RWPE2 (cell line): Measurements from ENCODE around the gene SPAG7.
A peak's percentile ranks its signal among the peaks of the same experiment; 100 is the strongest.

Experiments used
- ATAC-seq: fragments of 200-7000 bp; cut with Tn5 transposase; 3 replicates; pipeline ENCODE4 v1.9.1; 2021; ENCODE audit warnings: low read depth
- DNase-seq: peaks from one replicate; pipeline ENCODE4 v3.0.0-alpha.2; 2020; ENCODE audit warnings: low spot score
- H3K27ac ChIP-seq: fragments of 450-650 bp; 2 replicates; pipeline ENCODE4 v1.5.1; 2017; ENCODE audit warnings: mild to moderate bottlenecking; ENCODE audit not compliant: poor library complexity, severe bottlenecking
- H3K27me3 ChIP-seq: fragments of 250-450 bp; sonication (Bioruptor Pico); 2 replicates; pipeline ENCODE4 v1.5.1; 2021; ENCODE audit warnings: mild to moderate bottlenecking, moderate library complexity; ENCODE audit not compliant: insufficient read depth, poor library complexity, severe bottlenecking
- H3K36me3 ChIP-seq: fragments of 250-450 bp; sonication (Bioruptor Pico); 2 replicates; pipeline ENCODE4 v1.5.1; 2020; ENCODE audit warnings: low read depth, mild to moderate bottlenecking, moderate library complexity
- H3K4me1 ChIP-seq: fragments of 250-450 bp; sonication (Bioruptor Pico); 2 replicates; pipeline ENCODE4 v1.5.1; 2021; ENCODE audit warnings: mild to moderate bottlenecking, moderate library complexity; ENCODE audit not compliant: insufficient read depth, poor library complexity, severe bottlenecking
- H3K4me3 ChIP-seq: fragments of 250-450 bp; sonication (Bioruptor Pico); 2 replicates; pipeline ENCODE4 v1.5.1; 2021; ENCODE audit warnings: mild to moderate bottlenecking, moderate library complexity; ENCODE audit not compliant: severe bottlenecking
- H3K9me3 ChIP-seq: fragments of 250-450 bp; sonication (Bioruptor Pico); 2 replicates; pipeline ENCODE4 v1.5.1; 2021; ENCODE audit warnings: mild to moderate bottlenecking, moderate library complexity; ENCODE audit not compliant: severe bottlenecking
- TF ChIP-seq, protein P1 (sequence below): fragments of 450-650 bp; IDR thresholded peaks from one replicate; pipeline ENCODE4 v1.5.1; 2017; ENCODE audit warnings: mild to moderate bottlenecking, moderate library complexity; ENCODE audit not compliant: poor library complexity, severe bottlenecking

Gene SPAG7

DNA sequence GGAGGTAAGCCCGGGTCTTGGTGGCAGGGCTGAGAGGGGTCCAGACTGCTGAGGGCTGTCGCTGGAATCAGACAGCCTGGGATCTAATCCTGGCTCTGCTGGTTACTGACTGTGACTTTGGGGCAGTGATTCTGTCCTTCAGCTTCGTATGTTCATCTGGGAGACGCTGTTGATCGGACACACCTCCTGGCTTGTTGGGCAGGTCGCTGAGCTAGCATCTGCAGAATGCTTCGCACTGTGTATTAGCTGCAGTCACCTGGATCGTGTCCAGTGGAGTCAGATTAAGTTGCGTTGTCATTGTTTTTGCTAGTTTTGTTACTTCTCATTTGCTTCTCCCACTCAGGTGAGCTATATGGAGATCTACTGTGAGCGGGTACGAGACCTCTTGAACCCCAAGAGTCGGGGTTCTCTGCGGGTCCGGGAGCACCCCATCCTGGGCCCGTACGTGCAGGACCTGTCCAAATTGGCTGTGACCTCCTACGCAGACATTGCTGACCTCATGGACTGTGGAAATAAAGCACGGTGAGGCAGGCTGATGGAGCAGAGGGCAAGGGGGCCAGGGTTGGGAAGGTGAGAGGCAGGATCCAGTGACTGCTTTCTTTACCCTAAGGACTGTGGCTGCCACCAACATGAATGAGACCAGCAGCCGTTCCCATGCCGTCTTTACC is 34.6 kb upstream of the SPAG7 start:
- Histone ChIP-seq H3K9me3 (no peaks in the 10 kb centered on the region), H3K4me3 (no peak overlapping the region), H3K4me1 (peaks cover 3% of the 10 kb centered on the region), H3K27me3 (no peaks in the 10 kb centered on the region), H3K27ac (no peak overlapping the region), H3K36me3 (peaks cover 81% of the 10 kb centered on the region)
- TF ChIP-seq, protein P1, sequence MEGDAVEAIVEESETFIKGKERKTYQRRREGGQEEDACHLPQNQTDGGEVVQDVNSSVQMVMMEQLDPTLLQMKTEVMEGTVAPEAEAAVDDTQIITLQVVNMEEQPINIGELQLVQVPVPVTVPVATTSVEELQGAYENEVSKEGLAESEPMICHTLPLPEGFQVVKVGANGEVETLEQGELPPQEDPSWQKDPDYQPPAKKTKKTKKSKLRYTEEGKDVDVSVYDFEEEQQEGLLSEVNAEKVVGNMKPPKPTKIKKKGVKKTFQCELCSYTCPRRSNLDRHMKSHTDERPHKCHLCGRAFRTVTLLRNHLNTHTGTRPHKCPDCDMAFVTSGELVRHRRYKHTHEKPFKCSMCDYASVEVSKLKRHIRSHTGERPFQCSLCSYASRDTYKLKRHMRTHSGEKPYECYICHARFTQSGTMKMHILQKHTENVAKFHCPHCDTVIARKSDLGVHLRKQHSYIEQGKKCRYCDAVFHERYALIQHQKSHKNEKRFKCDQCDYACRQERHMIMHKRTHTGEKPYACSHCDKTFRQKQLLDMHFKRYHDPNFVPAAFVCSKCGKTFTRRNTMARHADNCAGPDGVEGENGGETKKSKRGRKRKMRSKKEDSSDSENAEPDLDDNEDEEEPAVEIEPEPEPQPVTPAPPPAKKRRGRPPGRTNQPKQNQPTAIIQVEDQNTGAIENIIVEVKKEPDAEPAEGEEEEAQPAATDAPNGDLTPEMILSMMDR: no peak
- ATAC-seq (no peak), DNase-seq (no peak)

DNA sequence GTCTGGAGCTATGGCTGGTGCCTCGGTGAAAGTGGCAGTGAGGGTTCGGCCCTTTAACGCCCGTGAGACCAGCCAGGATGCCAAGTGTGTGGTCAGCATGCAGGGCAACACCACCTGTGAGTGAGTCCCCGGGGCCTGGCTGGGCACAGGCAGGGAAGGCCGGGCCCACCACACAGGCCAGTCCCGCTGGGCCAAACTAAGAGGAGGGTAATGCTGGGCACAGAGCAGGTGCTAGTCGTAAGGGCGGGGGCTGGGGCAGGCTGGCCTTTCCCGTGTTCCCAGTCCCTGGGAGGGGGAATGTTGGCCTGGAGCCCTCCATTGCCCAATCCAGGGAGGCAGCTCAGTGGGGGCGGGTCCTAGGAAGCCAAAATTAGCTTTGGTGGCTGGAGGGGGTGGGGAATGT is 32.6 kb upstream of the SPAG7 start:
- no peaks in the 10 kb centered on the region for H3K9me3 ChIP-seq
- no peak overlapping the region for H3K4me3 ChIP-seq
- peaks cover 3% of the 10 kb centered on the region for H3K4me1 ChIP-seq
- TF ChIP-seq, protein P1: no peak
- peaks cover 60% of the 10 kb centered on the region for H3K36me3 ChIP-seq
- DNase-seq: no peak
- no peak for ATAC-seq
- H3K27me3 ChIP-seq: no peaks in the 10 kb centered on the region
- H3K27ac ChIP-seq: no peak overlapping the region

DNA sequence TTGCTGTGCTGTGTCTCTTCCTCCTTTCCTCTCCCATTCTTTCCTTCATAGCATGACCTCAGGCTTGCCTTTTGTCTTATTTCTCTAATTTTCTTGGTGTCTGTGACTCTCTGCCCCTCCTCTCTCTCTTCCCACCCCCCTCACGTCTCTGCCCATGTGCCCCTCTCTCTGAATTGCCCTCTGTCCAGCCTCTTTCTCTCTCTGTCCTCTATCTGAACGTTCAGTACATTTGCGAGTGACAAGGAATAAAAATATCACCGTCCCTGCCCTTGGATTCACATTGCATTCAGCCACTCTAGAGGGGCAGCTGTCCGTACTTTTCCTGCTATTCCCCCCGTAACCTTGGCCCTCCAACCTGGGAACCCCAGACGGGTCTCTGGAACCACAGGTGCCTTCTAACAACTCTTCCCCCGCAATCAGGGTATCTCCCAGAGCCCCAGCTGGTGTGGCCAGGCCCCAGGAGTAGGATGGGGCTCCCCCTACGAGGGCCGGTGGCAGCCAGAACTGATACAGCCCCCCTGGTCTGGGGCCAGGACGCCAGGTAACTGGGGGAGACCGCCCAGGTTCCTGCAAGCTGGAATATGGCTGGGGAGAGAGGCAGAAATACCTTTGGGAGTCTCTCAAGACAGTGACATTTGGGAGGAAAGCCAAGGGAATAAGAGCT is 31.9 kb upstream of the SPAG7 start:
- TF ChIP-seq, protein P1: no peak
- no peaks in the 10 kb centered on the region for H3K27me3 ChIP-seq
- ATAC-seq (no peak), DNase-seq (no peak)
- peaks cover 3% of the 10 kb centered on the region for H3K4me1 ChIP-seq
- peak overlapping the region; percentile 65 for H3K27ac ChIP-seq
- no peaks in the 10 kb centered on the region for H3K9me3 ChIP-seq
- H3K36me3 ChIP-seq: peaks cover 54% of the 10 kb centered on the region
- peak overlapping the region; percentile 87 for H3K4me3 ChIP-seq

DNA sequence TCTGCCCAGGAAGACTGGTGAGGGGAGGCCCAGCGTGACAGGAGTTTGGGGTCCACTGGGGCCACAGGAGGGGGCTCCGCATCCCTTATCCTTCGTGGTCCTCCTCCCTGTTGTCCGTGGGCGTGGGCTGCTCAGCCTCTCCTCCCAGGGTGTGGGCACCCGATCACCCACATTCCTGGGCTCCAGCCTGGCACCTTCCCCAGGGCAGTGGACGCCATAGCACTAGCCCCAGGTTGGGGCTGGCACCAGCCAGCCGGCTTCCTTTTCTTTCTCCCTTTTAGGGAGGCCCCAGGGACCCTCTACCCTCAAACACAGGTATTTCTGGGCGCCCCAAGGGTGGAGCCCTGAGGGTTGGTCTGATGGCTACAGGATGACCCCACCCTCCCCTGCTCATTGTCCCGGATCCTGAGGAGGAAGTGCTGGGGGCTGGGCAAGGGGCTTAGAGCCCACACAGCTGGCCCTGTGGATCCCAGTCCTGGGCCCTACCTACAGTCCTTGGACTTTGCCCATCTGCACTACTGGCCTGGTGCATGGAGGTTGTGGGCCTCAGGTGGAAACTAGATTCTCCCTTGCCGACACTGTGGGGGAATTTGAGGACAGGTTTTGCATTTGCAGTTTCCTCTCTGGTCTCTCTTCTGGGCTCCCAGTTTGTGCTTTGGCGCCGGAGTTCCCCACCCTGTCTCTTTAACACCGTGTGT is 31.3 kb upstream of the SPAG7 start:
- Histone ChIP-seq H3K27ac (peak overlapping the region; percentile 65), H3K4me3 (peak overlapping the region; percentile 87), H3K4me1 (peaks cover 3% of the 10 kb centered on the region), H3K27me3 (no peaks in the 10 kb centered on the region), H3K36me3 (peaks cover 47% of the 10 kb centered on the region), H3K9me3 (no peaks in the 10 kb centered on the region)
- ATAC-seq (peak; percentile 18; the same call in 1 of the 3 replicates), DNase-seq (no peak)
- TF ChIP-seq, protein P1: no peak
